RPMI8226 (cell line): ENCODE results near the gene ZBTB39.
"Not testable (repeated sequence)": the region's sequence is repeated elsewhere in the genome, so short reads cannot be mapped to it uniquely, and the experiment has no call there.

Experiments used
- DNase-seq: peaks from one replicate; pipeline ENCODE4 v3.0.0-alpha.2; 2015

The ZBTB39 gene

GRCh38 chr12:57031138-57031725, 24.9 kb upstream of the ZBTB39 start:
- peak; percentile 78 for DNase-seq

- DNase-seq = no peak
Observed at GRCh38 chr12:57029457-57029856, 23.1 kb upstream of the ZBTB39 start.

- no peak for DNase-seq
Observed at GRCh38 chr12:57027805-57028153, 21.4 kb upstream of the ZBTB39 start.

- DNase-seq = no peak
Observed at GRCh38 chr12:57027011-57027804, 20.9 kb upstream of the ZBTB39 start.

GRCh38 chr12:57025196-57025595, 18.9 kb upstream of the ZBTB39 start:
- no peak for DNase-seq

GRCh38 chr12:57022324-57022723, 16.0 kb upstream of the ZBTB39 start:
- DNase-seq = not testable (repeated sequence)

GRCh38 chr12:57019983-57020719, 13.8 kb upstream of the ZBTB39 start:
- DNase-seq = no peak

- no peak for DNase-seq
Observed at GRCh38 chr12:57018906-57019305, 12.6 kb upstream of the ZBTB39 start.

GRCh38 chr12:57018353-57018752, 12.0 kb upstream of the ZBTB39 start:
- DNase-seq = not testable (repeated sequence)

GRCh38 chr12:57016348-57016747, 10.0 kb upstream of the ZBTB39 start, which contains the start of gene TAC3:
TAC3 (minus strand) TSS chr12:57016529; CDS start chr12:57015797, 732 bp downstream.
- DNase-seq = no peak

GRCh38 chr12:57012600-57013465, 6.5 kb upstream of the ZBTB39 start:
- no peak for DNase-seq

GRCh38 chr12:57011438-57012424, 5.4 kb upstream of the ZBTB39 start:
- no peak for DNase-seq

GRCh38 chr12:57010627-57011247, 4.4 kb upstream of the ZBTB39 start:
- DNase-seq = no peak

GRCh38 chr12:57009949-57010626, 3.7 kb upstream of the ZBTB39 start:
- no peak for DNase-seq

- peak; percentile 58 for DNase-seq
Observed at GRCh38 chr12:57008178-57008577, 1.8 kb upstream of the ZBTB39 start.

GRCh38 chr12:57006809-57007475, 596 bp upstream of the ZBTB39 start:
- no peak for DNase-seq

- no peak for DNase-seq
Observed at GRCh38 chr12:57004651-57005050, 1.7 kb downstream of the ZBTB39 start.

- no peak for DNase-seq
Observed at GRCh38 chr12:57003395-57003794, 3.0 kb downstream of the ZBTB39 start.

- DNase-seq = peak; percentile 75
Observed at GRCh38 chr12:57001448-57001906, 4.9 kb downstream of the ZBTB39 start.

GRCh38 chr12:57000393-57000792, 6.0 kb downstream of the ZBTB39 start:
- no peak for DNase-seq
